Inflammatory macrophage treated with lipopolysaccharide for 1 hour (primary cell): ENCODE measurements around the gene ODAPH.

Experiments used
- DNase-seq, 2 donors: peaks; one replicate each; pipeline ENCODE4 v3.0.0-alpha.2; 2020 to 2022

ODAPH gene

DNA sequence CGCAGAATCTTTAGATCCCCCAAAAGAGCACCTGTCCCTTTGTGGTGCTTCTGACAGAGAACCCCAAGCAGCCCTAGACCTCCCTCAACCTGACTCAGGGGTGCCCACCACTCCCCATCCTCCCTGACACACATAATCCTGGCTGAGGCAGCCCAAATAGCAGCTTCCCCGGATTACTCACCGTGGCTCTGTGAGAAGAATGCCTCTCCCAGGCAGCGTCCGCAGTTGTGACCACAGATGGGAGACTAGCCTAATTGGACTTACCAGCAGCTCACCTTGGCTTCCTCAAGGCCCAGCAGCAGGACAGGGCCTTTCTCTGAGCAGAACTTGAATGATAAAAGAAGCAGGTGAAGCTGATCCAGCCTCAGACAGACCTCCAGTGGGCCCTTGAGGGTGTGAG is 10.3 kb upstream of the ODAPH start:
- DNase-seq, result no peak

DNA sequence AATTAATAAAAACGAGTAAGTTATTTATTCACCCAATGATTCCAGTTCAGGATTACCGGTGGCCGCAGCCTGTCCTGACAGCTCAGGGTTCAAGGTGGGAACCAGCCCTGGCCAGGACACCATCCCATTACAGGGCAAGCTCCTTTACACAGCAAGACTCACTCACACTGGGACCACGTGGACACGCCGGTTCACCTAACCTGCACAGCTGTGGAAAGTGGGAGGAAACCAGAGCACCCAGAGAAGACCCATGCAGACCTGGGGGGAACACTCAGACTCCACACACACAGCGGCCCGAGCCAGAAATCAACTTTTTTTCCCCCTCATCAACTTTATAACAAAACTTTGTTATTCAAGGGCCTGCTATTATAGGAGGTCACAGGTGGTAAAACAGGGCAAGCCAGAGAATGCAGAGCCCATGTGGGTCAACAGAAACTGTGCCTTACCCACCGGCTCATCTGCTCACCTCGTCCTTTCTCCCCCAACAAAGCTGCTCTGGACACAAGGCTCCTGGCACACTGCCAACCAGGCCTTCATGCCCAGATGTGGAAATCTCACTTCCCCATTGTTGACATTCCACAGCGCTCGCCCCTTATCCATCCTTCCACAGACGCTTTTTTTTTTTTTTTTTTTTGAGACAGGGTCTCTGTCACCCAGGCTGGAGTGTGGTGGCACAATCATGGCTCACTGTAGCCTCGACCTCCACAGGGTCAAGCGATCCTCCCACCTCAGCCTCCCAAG is 8.0 kb upstream of the ODAPH start:
- DNase-seq, result peak; percentile 10 to 41

DNA sequence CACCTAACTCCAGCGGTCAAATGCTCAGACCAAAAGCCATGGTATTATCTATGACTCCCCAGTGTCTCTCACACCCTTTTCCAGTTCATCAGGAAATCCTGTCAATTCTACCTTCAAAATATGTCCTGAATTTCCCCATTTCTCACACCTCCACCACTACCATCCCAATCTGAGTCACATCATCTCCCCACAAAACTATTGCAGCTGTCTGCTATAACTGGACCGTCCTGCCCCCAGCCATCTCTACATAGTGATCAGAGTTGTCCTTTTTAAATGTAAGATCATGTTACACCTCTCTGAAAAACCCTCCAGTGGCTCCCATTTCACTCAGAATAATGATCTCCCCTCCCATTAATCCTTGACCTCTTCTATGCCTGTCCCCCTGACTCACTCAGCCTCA is 6.8 kb upstream of the ODAPH start:
- DNase-seq, result no peak

DNA sequence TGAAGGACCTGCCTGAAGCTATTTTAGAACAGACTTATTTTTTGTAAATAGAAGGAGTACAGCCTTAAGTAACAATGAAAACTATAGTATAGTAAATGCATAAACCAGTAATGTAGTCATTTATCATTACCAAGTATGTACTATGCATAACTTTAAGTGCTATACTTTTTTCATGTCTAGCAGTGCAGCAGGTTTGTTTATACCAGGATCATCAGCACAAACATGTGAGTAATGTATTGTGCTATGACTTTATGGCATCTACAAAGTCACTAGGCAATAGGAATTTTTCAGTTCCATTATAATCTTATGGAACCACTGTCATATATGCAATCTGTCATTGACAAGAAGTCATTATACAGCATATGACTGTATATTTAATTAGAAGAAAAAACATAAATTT is 3.4 kb upstream of the ODAPH start:
- no peak for DNase-seq

DNA sequence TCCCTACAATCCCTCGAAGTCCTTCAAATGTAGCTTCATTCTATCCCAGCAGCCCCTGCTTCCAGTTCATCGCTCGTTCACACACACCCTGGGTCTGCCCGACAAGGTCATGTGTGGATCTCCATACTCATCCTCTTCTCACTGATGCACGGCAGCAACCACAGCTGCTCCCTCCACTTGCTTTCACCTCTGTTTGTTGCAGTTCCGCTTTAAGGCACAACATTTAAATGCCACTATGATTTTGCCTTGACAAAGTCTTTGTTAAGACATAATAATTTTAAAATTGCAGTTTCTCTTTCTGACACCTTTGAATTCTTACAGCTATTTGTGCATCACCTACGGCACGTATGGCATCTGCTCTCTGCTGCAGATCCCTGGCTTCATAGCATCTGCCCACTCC is 1.8 kb downstream of the ODAPH start:
- no peak for DNase-seq

DNA sequence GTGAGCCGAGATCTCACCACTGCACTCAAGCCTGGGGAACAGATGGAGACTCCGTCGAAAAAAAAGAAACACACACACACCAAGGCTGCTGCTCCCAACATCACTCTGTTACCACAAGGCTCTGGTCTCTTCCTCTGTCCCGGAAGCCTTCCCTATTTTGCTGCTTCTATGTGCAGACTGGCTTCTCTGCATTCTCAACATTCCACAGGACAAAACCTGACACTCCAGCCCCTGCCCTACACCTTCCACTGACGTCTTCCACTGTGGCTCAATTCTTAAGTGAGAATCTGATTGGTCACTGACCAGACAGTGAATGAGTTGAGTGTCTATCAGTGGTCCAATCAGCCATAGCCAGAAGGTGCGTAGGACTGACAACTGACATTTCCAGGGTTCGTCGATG is 5.9 kb downstream of the ODAPH start:
- DNase-seq, result no peak

DNA sequence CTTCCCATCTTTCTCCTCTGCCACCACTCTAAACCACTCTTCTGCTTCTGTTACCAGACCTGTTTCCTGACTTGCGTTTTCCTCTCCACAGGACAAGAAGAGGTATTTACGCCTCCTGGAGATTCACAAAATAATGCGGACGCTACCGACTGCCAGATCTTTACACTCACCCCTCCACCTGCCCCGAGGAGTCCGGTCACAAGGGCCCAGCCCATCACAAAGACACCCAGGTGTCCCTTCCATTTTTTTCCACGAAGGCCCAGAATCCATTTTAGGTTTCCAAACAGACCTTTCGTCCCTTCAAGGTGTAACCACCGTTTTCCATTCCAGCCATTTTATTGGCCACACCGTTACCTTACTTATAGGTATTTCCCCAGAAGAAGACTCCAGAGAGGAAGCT is 8.2 kb downstream of the ODAPH start:
- no peak for DNase-seq

DNA sequence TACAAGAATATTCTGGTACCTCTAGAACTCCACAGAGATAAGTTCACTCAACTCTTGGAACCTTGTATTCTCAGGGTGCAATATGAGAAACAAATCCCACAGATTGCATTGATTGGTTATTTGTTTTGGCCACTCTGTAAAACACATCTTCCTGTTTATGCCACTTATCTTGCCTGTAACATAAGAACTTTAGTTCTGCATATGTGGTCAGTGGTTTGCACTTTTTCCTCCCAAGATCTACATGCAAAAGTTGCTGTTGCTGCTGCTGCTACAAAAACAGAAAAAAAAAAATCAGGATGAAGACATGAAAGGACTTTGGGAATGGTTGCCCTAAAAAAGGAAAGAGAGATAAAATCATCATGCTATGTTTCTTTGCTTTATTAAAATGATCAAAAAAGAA is 9.6 kb downstream of the ODAPH start:
- DNase-seq, result no peak

DNA sequence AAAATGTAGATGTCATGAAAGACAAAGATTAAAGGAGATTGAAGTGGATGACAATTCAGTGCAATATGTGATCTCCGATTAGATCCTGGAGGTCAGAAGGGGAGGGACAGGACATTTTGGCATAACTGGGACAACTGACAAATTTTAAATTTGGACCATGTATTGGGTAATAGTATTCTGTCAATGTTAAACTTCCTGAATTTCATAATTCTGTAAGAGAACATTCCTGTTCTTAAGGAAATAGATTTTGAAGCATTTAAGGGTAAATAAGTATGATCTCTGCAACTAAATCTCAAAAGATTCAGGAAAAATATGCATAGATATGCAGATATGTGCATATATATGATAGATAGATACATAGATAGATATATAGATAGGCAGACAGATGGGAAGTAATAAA is 11.0 kb downstream of the ODAPH start:
- DNase-seq, result peak; percentile 38 to 48

DNA sequence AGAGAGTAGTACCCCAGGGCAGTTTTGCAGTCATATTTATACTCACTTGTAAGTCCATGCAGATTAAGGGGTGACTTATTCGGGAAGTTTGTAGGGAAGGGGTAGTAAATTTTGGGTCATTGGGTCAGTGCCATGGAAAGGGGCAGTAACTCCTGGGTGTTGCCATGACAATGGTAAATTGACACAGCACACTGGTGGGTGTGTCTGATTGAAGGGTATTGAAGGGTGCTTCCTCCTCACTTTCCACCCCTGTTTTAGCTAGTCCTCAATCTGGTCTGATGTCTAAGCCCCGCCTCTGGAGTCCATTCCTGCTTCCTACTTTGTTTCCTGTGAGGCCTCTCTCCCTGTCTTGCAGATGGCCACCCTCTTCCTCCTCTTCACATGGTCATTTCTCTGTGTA is 11.9 kb downstream of the ODAPH start:
- DNase-seq, result no peak

DNA sequence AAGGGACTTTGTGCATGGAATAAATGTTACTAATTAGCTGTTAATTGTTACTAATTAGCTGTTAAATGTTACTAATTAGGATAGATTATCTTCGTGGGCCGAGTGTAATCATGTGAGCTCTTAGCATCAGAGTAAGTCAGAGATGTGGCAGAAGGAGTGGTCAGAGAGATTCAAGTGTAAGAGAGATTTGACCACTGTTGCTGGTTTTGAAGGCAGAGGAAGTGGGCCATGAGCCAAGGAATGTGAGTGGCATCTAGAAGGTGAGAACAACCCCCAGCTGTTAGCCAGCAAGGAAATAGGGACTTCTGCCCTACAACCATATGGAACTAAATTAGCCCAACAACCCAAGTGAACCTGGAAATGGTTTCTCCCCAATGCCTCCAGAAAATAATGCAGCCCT is 28.2 kb downstream of the ODAPH start:
- no peak for DNase-seq

DNA sequence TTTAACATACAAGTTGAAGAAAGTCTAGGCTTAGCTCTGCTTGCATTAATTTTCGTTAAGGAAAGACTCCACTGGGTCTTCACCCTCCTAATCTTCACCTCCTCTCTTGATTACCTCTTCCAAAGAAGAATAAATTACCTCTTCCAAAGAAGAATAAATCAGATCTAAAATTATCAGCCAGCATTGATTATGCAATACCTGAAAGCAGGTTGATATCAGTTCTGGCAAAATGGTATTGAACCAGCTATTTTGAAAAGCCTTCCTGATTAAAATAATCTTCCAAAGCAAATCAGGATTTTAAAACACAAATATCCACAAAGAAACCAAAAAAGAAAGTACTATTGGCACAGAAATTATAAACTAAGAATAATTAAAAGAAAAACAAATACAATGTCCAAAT is 37.5 kb downstream of the ODAPH start:
- DNase-seq, result no peak

DNA sequence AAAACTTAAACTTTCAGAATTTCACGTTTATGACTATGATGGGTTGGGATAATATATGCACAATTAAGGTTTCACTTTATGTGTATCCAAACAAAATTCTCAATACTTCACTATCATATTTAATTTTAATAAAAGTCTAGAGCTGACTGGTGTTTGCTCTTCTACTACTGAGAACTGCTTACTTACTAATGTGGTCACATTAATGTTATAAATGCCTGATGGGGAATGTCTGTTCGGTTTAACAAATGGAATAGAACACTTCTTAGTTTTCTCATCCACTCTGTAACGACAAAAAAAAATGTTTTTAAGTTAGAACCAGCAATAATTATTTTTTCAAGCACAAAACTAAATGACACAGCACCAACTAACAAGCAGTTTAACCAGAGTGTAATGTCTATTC is 40.2 kb downstream of the ODAPH start:
- no peak for DNase-seq

DNA sequence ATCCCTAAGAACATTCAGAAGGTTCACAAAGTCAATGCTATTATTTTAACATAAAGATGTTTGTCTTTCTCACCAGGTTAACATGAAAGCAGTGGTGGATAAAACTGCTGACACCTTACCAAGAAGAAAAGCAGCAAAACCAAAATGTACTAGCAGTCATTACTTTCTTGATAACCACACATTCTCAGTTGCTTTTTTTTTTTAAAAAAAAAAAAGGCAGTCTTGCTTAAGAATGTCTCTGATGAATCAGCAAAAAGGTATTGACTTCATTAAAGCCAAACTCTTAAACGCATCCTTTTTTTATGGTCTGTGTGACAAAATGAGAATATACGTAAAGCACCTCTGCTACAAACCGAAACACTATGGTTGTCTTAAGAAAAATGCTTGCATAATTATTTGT is 42.5 kb downstream of the ODAPH start:
- DNase-seq, result peak; percentile 6

DNA sequence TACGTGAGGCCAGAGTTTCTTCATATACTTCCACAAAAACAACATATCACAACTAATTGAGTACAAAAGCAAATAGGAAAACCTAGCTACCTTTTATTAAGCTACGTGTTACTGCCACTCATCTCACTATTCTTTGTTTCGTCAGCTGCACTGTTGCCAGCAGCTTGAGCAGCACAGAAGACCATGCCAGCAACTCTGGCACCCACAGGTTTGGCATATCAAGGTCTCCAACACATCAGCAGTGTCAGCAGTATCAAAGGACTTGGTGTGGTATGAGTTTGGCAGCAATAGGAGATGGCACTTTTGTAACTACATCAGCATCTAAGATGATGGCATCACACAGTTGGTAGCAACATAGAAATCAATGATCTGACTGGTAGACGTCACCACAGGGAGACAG is 43.8 kb downstream of the ODAPH start:
- DNase-seq, result no peak

DNA sequence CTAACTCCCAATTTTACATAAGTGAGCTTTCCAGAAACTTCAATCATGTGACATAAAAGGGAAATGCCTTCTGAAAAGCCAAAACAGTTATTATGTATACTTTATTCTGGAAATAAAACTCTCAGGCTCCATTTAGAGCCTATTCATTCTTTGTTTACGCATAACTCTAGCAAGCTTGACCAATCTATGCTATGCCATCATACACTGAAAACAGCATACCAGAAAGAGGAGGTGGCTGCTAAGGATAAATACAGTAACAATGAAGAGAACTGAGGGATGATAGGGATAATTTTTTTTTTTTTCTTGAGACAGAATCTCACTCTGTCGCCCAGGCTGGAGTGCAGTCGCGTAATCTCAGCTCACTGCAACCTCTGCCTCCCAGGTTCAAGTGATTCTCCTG is 50.1 kb downstream of the ODAPH start:
- no peak for DNase-seq

DNA sequence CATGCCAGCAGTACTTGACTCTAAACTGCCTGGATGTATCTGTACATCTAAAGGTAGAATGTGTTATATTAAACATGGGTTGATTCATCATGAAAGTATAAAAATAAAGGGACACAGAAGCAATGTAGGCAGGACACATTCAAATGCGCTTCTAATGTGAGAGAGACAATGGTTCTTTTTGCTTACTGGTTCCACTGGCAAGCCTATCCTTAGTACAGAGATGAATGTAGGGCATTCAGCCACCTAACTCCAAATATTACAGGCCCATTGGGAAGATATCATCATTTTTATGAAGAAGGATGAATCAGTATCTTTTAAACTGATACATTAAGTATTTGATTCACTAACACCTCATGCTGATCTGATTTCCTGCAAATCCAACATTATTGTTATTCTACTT is 56.4 kb downstream of the ODAPH start:
- no peak for DNase-seq
